Osteoblast (primary cell): ENCODE data around the gene LRRN2. TPM values are rescaled to one million over a fixed set of nuclear protein-coding genes. Genes with fewer than 3 reads are reported as not detected.

Experiments
- DNase-seq: peaks from one replicate; pipeline ENCODE4 v3.0.0; 2011; ENCODE audit warnings: low spot score, mixed read lengths; ENCODE audit not compliant: insufficient read length; ENCODE audit errors: missing footprints
- H2AFZ ChIP-seq: 2 replicates; pipeline ENCODE4 v1.6.0; 2011; ENCODE audit warnings: mild to moderate bottlenecking, low read length
- H3K27ac ChIP-seq: 2 replicates; pipeline ENCODE4 v1.5.1; 2011; ENCODE audit warnings: mild to moderate bottlenecking, low read depth, low read length, moderate library complexity
- H3K27me3 ChIP-seq: 2 replicates; pipeline ENCODE4 v1.6.0; 2012; ENCODE audit warnings: mild to moderate bottlenecking, control low read depth, inconsistent platforms, low read length, moderate library complexity; ENCODE audit not compliant: insufficient read depth
- H3K36me3 ChIP-seq: 2 replicates; pipeline ENCODE4 v1.5.1; 2011; ENCODE audit warnings: mild to moderate bottlenecking, low read length, control low read depth, moderate library complexity; ENCODE audit not compliant: insufficient read depth
- H3K4me1 ChIP-seq: 2 replicates; pipeline ENCODE4 v1.5.1; 2011; ENCODE audit warnings: mild to moderate bottlenecking, low read length, control low read depth, moderate library complexity; ENCODE audit not compliant: insufficient read depth
- H3K4me2 ChIP-seq: 2 replicates; pipeline ENCODE4 v1.6.0; 2011; ENCODE audit warnings: mild to moderate bottlenecking, low read length; ENCODE audit not compliant: insufficient read depth
- H3K4me3 ChIP-seq: fragments of 200-600 bp; sonication (generic); 3 replicates; pipeline ENCODE4 v1.5.1; 2012; ENCODE audit warnings: mild to moderate bottlenecking, low read length, inconsistent platforms; ENCODE audit not compliant: insufficient read depth
- H3K79me2 ChIP-seq: 2 replicates; pipeline ENCODE4 v1.6.0; 2012; ENCODE audit warnings: mild to moderate bottlenecking, low read length, control low read depth, inconsistent platforms; ENCODE audit not compliant: insufficient read depth
- H3K9me3 ChIP-seq: 2 replicates; pipeline ENCODE4 v1.5.1; 2011; ENCODE audit warnings: low read depth, low read length, control low read depth
- H4K20me1 ChIP-seq: 2 replicates; pipeline ENCODE4 v1.6.0; 2012; ENCODE audit warnings: mild to moderate bottlenecking, low read length, control low read depth; ENCODE audit not compliant: insufficient read depth
- CTCF ChIP-seq: IDR thresholded peaks from 2 replicates; pipeline ENCODE4 v1.5.1; 2011; ENCODE audit warnings: mild to moderate bottlenecking, low read depth, low read length, moderate library complexity; ENCODE audit errors: extremely low read depth
- total RNA-seq: library from RNA; depleted of rRNA; stranded (reverse); fragments of >200 nt; gene quantifications from 2 replicates; pipeline ENCODE4 v1.2.3, GENCODE V29; 2012

The LRRN2 gene
- total RNA-seq, 1 donor = under 0.01 TPM

- H3K4me3 ChIP-seq = no peak overlapping the region
- H2AFZ ChIP-seq = no peak overlapping the region
- no peaks in the 10 kb centered on the region for H3K36me3 ChIP-seq
- H3K27ac ChIP-seq = no peak overlapping the region
- peaks cover 53% of the 10 kb centered on the region for H3K27me3 ChIP-seq
- H4K20me1 ChIP-seq = no peaks in the 10 kb centered on the region
- H3K4me2 ChIP-seq = no peak overlapping the region
- H3K4me1 ChIP-seq = no peaks in the 10 kb centered on the region
- no peaks in the 10 kb centered on the region for H3K79me2 ChIP-seq
- DNase-seq = no peak
- no peaks in the 10 kb centered on the region for H3K9me3 ChIP-seq
- no peak for TF ChIP-seq CTCF
Measured at GRCh38 chr1:204615881-204616280, 69.7 kb downstream of the LRRN2 start.

GRCh38 chr1:204613636-204614035 is 71.9 kb downstream of the LRRN2 start:
- H3K79me2 ChIP-seq = no peaks in the 10 kb centered on the region
- H4K20me1 ChIP-seq = no peaks in the 10 kb centered on the region
- no peak overlapping the region for H3K4me2 ChIP-seq
- H3K9me3 ChIP-seq = no peaks in the 10 kb centered on the region
- no peak overlapping the region for H3K4me3 ChIP-seq
- no peaks in the 10 kb centered on the region for H3K36me3 ChIP-seq
- peaks cover 74% of the 10 kb centered on the region for H3K27me3 ChIP-seq
- H2AFZ ChIP-seq = no peak overlapping the region
- no peak overlapping the region for H3K27ac ChIP-seq
- no peak for DNase-seq
- H3K4me1 ChIP-seq = no peaks in the 10 kb centered on the region
- TF ChIP-seq CTCF = no peak

- no peak overlapping the region for H3K4me2 ChIP-seq
- H3K27ac ChIP-seq = no peak overlapping the region
- H3K36me3 ChIP-seq = no peaks in the 10 kb centered on the region
- no peak for TF ChIP-seq CTCF
- H3K27me3 ChIP-seq = peaks cover 80% of the 10 kb centered on the region
- H3K79me2 ChIP-seq = no peaks in the 10 kb centered on the region
- H2AFZ ChIP-seq = no peak overlapping the region
- no peaks in the 10 kb centered on the region for H3K9me3 ChIP-seq
- H3K4me3 ChIP-seq = no peak overlapping the region
- no peak for DNase-seq
- H4K20me1 ChIP-seq = no peaks in the 10 kb centered on the region
- H3K4me1 ChIP-seq = no peaks in the 10 kb centered on the region
Measured at GRCh38 chr1:204612326-204612725, 73.2 kb downstream of the LRRN2 start.

- H2AFZ ChIP-seq = no peak overlapping the region
- no peaks in the 10 kb centered on the region for H3K9me3 ChIP-seq
- no peak overlapping the region for H3K4me2 ChIP-seq
- no peak overlapping the region for H3K27ac ChIP-seq
- DNase-seq = no peak
- no peak overlapping the region for H3K4me3 ChIP-seq
- no peak for TF ChIP-seq CTCF
- H3K36me3 ChIP-seq = no peaks in the 10 kb centered on the region
- no peaks in the 10 kb centered on the region for H3K4me1 ChIP-seq
- H3K79me2 ChIP-seq = no peaks in the 10 kb centered on the region
- H3K27me3 ChIP-seq = peaks cover 75% of the 10 kb centered on the region
- H4K20me1 ChIP-seq = no peaks in the 10 kb centered on the region
Measured at GRCh38 chr1:204611036-204611435, 74.5 kb downstream of the LRRN2 start.
